Right kidney (tissue), 1 donor: ENCODE data around the gene POLRMT.
"Not testable (repeated sequence)": the region's sequence is repeated elsewhere in the genome, so short reads cannot be mapped to it uniquely, and the experiment has no call there.

Experiments
- DNase-seq: peaks from one replicate; pipeline ENCODE4 v3.0.0-alpha.2; 2016

The POLRMT gene

GRCh38 chr19:592101-592500 is 41.2 kb downstream of the POLRMT start:
- no peak for DNase-seq

- peak; percentile 79 for DNase-seq
Measured at GRCh38 chr19:591099-591958, 42.0 kb downstream of the POLRMT start.

GRCh38 chr19:590750-591098 is 42.6 kb downstream of the POLRMT start:
- DNase-seq, result no peak

DNA sequence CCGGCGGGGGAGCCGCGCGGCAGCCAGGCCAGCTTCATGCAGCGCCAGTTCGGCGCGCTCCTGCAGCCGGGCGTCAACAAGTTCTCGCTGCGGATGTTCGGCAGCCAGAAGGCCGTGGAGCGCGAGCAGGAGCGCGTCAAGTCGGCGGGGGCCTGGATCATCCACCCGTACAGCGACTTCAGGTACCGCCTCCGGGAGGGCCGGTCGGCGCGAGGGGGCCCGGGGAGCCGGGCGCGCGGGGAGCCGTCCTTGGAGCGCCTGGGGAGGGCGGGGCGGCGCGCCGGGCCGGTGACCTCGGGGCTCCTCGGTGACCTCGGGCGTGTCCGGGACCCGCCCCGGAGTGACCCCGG is 43.0 kb downstream of the POLRMT start:
- DNase-seq, result no peak

GRCh38 chr19:589693-590395 is 43.5 kb downstream of the POLRMT start, which contains the start of gene HCN2:
Gene HCN2 (plus strand): TSS chr19:589881. CDS start chr19:589946, 65 bp downstream.
- DNase-seq, result no peak

DNA sequence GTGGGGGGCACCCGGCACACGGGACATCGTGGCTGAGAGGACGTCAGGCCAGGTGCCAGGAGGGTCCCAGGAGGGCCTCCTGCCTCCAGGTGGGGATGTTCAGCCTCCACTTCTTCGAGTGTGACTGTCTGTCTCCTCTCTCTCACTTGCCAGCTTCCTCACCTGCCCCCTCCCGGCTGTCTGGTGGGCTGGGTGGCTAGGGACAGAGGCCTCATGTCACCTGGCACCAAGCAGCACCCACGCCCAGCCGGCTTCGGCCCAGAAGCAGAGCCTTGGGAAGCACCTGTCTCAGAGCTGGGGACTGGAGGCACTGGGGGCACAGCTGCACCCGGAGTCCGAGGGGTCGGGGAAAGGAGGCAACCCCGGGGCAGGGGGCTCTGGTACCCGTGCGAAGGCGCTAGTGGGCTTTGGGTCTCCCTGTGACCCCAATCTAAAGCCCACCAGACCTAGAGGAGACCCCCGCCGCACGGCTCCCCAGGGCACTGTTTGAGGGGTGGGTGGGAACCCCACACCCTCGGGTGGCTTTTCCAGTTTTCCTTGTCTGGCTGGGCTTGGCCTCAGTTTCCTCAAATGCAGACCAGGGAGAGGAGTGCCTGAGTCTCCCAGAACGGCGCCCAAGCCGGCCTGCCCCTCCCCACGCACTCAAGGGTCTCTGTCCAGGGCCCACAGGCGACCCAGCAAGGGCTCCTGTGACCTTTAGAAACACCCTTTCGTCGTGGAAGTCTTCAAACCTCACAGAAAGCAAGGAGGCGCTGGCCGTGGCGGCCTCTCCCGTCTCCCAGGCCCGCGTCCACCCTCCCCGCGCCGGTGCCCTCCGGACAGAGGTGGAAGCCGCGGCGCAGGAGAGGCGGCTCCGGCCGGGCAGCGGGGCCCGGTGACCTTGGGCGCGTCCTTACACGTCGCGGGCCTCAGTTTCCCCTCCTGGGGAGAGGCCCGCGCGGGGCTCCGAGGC is 44.3 kb downstream of the POLRMT start:
- DNase-seq, result peak; percentile 48

- peak; percentile 55 for DNase-seq
Measured at GRCh38 chr19:588093-588740, 45.1 kb downstream of the POLRMT start.

DNA sequence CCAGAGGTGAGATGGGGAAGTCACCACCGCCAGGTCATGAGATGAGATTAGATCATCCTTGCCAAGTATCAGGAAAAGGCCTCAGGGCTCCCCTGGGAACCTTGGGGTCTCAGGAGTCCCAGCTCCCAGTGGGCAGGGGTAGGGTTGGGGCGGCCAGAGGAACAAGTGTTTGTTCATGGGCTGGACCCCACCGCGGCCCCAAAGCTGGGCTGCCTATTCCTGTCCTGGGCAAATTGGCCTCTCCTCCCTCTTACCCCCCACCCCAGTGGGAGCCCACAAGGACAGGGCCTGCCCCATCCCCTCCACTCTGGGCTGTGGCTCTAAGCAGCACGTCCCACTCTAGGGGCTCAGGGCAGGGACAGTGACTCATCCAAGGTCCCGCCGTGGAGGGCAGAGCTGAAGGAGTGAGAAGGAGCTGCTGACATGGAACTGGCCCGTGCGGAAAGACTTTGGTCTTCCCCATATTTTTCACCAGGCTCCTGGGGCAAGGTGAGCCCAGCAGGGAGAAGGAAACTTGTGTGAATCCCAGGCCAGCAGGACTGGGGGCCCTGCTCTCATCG is 47.7 kb downstream of the POLRMT start:
- DNase-seq, result no peak

DNA sequence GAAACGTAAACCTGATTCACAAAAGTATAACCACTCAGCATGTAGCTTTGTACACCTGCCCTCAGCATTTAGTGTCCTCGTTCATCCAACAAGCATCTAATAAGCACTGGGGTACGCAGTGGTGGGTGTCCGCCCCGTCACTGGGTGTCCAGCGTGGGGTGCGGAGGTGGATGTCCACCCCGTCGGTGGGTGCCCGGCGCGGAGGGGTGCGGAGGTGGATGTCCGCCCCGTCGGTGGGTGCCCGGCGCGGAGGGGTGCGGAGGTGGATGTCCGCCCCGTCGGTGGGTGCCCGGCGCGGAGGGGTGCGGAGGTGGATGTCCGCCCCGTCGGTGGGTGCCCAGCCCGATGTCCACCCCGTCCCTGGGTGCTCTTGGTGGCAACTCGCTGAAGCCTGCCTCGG is 48.2 kb downstream of the POLRMT start:
- DNase-seq, result not testable (repeated sequence)

DNA sequence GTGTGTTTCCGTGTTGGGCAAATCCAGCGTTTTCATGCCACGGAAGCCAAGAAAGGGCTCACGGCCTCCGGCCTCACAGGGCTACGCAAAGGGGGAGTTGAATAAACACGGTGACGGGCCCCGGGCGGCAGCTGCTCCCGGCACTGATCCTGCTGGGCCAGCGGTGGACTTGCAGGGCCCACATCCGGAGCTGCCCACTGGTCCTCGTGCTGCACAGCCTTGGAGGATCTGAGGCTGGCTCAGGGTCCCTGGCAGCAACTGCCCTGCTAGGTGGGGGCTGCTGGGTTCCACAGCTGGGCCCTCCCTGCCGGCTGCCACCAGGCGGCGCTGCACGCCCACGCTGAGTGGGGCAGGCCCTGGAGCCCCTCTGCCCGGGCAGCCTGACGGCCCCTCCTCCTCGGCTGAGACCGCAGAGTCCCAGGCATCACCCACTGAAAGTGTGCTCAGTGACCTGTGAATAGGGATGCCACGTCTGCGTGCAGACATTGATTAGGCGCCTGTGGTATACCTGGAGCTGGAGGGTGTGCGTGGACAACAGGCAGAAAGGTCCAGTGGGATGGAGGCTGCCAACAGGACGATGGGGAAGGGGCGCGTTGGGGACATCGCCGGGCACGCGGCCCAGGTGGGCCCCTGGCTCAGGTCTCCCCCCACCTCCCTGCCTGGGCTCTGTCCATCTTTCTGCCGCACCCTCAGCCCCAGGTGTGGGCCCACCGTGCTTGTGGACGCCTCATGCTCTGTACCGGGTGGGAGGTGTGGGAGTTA is 48.9 kb downstream of the POLRMT start:
- DNase-seq, result peak; percentile 67

DNA sequence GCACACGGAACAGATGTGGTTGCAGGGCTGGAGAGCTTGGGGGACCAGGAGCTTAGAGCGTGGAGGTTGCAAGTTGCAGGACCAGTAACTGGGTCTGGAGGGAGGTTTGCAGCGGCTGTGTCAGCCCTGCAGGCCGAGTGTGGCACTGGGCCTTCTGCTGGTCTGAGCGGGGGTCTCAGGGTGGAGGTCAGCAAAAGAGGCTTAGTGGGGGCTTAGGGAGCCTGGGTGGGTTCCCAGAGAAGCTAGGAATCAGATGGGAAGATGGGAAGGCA is 49.4 kb downstream of the POLRMT start:
- no peak for DNase-seq

- DNase-seq, result no peak
Measured at GRCh38 chr19:583198-583967, 50.0 kb downstream of the POLRMT start.

DNA sequence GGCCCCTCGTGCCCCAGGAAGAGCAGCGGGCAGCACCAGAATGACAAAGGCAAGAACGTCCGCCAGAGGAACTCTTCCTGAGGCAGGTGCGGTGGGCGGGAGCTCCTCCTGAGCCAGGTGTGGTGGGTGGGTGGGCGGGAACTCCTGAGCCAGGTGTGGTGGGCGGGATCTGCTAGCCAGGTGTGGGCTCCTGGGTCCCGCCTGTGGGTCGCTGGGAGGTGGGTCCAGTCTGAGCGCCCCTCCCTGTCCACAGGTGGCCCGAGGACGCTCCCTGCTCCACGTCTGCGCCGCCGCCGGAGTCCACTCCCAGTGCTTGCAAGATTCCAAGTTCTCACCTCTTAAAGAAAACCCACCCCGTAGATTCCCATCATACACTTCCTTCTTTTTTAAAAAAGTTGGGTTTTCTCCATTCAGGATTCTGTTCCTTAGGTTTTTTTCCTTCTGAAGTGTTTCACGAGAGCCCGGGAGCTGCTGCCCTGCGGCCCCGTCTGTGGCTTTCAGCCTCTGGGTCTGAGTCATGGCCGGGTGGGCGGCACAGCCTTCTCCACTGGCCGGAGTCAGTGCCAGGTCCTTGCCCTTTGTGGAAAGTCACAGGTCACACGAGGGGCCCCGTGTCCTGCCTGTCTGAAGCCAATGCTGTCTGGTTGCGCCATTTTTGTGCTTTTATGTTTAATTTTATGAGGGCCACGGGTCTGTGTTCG is 50.7 kb downstream of the POLRMT start:
- DNase-seq, result no peak

DNA sequence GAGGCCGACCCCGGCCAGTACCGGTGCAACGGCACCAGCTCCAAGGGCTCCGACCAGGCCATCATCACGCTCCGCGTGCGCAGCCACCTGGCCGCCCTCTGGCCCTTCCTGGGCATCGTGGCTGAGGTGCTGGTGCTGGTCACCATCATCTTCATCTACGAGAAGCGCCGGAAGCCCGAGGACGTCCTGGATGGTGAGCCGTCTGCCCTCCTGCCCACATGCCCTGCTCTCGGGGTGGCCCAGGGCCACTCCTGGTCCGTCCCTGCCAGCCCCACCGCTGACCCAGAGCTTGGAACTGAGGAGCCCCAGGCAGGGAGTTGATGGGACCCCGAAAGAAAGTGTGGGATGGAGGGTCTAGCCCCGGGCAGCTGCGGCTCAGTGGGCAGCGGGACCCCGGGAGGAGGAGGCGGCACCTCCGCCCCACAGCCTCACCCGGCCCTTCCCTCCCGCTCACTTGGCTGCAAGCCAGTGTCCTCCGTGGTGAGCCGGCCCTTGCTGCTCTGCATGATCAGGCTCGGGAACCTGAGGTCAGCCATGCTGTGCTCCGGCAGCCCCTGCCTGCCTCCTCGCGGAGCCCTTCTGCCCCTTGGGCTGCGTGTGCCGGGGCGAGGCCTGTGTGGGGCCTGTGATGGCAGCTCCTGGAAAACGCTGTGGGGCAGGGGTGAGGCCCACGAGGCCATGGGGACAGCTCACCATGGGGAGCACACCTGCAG is 51.8 kb downstream of the POLRMT start:
- DNase-seq, result no peak

GRCh38 chr19:580274-580835 is 53.0 kb downstream of the POLRMT start:
- no peak for DNase-seq

- DNase-seq, result no peak
Measured at GRCh38 chr19:579842-580155, 53.5 kb downstream of the POLRMT start.

DNA sequence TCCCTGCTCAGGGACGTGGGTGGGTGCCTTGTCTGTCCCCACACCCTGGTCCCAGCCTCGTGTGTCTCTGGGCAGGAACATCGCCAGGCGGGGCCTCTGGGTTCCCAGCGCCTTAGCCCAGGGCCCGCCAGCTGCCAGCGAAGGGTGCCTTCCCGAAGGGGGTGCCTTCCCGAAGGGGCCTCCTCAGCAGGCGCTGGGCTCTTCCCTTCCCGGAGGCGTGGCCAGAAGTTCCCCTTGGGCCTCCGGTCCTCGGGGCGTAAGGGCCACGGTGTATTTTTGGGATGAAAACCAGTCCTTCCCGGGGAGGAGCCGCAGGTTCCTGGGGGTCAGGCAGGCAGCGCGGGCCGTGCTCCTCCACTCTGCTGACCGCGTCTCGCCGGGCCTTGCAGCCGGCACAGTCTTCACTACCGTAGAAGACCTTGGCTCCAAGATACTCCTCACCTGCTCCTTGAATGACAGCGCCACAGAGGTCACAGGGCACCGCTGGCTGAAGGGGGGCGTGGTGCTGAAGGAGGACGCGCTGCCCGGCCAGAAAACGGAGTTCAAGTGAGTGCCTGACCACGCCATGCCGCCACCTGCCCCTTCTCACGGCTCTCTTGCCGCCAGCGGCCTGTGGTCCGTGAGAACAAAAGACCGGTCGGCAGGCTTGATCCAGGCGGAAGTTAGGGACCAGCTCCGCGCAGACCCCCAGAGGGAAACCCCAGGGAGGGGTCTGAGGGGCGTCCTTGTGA is 54.1 kb downstream of the POLRMT start:
- DNase-seq, result no peak
